HG03025 (cell line): ENCODE results near the gene ZNF628.

ENCODE experiments used
- ATAC-seq: cut with Tn5 transposase; IDR thresholded peaks from one replicate; pipeline ENCODE4 v1.9.1; 2021; ENCODE audit warnings: mild to moderate bottlenecking, moderate library complexity; ENCODE audit not compliant: unreplicated experiment, low FRiP score

Gene ZNF628

DNA sequence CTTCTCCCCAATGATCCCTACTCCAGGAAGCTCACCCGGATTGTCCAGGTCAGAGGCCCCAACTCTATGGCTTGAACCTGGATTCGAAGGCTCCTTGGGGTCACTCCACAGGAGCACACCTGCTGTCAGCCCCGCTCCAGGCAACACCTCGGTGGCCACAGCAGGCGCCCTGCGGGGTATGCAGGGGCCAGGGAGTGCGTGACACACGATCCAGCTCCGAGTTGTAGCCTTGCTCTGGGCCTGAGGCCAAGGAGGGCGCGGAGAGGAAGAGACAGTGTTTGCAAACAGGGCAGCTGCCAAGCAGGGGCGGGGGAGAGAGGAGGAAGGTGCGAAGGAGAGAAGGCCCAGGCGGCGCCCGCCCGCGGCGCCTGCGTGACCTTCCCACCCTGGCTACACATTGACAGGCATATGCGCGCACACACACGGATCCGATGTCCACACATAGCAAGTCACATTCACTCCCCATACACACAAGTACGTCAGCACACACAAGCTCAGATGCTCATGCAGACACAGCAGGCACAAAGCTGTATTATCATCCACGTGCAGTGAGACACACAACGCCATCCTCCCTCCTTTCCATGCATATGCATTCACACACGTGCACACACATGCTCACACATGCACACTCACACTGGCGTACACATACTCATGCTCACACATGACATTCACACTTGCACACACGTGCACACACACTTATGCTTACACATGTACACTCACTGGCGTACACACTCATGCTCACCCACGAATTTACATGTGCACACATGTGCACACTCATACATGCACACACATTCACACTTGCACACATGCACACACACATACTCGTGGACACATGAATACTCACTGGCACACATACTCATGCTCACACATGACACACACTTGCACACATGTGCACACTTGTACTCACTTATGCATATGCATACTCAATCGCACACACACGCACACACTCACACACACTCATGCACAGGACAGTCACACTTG, 50.1 kb downstream of the ZNF628 start:
- ATAC-seq, result no peak

DNA sequence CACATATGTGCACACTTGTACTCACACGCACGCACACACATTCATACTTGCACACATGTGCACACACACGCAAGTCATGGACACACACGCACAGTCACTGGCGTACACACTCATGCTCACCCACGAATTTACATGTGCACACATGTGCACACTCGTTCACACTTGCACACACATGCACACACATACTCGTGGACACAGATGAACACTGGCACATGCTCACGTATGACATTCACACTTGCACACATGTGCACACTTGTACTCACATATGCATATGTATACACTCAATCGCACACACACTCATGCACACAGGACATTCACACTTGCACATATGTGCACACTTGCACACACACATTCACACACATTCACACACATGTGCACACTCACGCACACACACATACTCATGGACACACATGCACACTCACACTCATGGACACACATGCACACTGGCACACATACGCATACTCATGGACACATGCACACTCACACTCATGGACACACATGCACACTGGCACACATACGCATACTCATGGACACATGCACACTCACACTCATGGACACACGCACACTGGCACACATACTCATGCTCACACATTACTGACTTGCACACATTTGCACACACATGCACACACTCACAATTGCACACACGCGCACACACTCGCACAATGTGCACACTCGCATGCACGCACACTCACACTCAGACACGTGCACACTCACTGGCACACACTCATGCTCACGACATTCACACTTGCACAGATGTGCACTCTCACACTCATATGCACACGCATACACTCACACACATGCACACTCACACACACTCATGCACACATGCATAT, 51.0 kb downstream of the ZNF628 start:
- no peak for ATAC-seq

DNA sequence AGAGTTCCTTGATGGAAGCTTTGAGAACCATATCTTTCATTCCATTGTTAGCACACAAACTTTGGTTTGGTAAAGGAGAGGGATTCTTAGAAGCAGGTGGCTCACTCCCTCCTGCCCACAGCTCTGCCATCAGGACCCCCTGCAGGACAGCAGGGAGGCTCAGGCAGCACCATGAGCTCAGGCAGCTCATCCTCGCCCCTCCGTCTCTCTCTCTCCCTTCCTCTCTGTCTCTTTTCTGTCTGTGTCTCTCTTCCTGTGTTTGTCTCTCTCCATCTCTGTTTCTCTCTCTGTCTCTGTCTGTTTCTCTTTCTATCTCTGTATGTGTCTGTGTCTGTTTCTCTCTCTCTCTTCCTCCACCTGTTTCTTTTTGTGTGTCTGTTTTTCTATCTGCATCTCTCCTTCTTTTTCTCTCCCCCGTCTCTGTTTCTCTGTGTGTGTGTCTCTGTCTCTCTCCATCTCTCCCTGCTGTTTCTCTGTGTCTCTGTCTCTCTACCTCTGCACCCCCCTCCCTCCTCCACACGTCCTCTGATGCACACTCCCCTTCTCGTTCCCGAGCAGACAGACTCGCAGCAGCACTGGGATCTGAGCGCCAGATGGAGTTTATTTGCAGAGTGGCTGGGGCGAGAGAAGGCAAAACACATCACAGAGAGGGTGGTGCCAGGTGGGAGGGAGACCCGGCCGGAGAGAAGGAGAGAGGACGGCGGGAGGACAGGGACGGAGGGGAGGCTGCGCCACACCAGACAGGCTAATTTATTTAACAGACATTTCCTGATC, 51.8 kb downstream of the ZNF628 start:
- ATAC-seq, result no peak

DNA sequence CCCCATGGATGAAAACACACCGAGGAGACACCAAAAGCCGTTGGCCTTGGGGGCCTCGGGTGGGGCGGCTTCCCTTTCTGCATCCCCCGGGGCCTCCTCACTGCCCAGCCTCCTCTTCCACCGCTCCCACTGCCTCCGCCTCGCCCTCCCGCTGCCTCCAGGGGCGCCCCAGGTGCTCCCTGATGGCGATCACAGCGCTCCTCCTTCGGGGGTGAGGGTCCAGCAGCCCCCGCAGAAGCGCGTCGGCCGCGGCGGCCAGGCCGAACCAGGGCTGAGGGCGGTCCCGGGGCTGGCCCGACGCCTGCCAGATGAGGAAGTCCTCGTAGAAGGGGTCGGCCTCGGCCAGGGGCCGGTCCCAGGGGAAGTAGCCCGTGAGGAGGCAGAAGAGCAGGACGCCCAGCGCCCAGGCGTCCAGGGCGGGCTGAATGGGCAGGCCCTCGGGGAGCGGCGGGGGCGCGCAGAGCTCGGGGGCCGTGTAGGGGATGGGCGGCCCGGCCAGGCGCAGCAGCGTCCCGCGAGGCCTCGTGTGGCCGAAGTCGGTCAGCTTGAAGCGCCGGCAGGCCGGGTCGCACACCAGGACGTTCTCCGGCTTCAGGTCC, 53.3 kb downstream of the ZNF628 start:
- ATAC-seq, result no peak

DNA sequence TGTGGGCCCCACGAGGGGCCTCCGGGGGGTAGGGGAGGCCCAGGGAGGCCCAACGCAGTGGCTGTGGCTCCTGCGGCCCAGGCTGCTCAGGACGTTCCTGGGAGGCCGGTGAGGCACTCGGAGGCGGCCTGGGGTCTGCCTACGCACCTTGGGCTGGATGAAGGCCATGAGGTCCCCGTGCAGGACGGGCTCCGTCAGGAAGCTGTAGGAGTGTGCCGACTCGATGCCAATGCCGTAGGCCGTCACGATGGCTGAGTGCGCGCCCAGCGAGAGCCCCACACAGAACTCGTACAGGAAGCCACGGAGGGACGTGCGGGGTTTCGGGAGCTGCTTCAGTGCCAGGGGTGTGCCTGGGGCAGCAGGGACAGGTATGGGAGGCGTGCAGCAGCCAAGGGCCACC, 54.6 kb downstream of the ZNF628 start:
- no peak for ATAC-seq
